AG10803 (cell line): ENCODE data around the gene CCDC12.

Source experiments
- DNase-seq: peaks from one replicate; pipeline ENCODE4 v3.0.0; 2010; ENCODE audit warnings: low read depth
- H3K4me3 ChIP-seq: 2 replicates; pipeline ENCODE4 v1.5.1; 2011; ENCODE audit warnings: mild to moderate bottlenecking, low read length, control low read depth
- TF ChIP-seq, protein P1 (sequence below): conservative IDR thresholded peaks from 2 replicates; pipeline ENCODE4 v1.5.1; 2011; ENCODE audit warnings: mild to moderate bottlenecking, low read length, control low read depth, inconsistent platforms

The CCDC12 gene

DNA sequence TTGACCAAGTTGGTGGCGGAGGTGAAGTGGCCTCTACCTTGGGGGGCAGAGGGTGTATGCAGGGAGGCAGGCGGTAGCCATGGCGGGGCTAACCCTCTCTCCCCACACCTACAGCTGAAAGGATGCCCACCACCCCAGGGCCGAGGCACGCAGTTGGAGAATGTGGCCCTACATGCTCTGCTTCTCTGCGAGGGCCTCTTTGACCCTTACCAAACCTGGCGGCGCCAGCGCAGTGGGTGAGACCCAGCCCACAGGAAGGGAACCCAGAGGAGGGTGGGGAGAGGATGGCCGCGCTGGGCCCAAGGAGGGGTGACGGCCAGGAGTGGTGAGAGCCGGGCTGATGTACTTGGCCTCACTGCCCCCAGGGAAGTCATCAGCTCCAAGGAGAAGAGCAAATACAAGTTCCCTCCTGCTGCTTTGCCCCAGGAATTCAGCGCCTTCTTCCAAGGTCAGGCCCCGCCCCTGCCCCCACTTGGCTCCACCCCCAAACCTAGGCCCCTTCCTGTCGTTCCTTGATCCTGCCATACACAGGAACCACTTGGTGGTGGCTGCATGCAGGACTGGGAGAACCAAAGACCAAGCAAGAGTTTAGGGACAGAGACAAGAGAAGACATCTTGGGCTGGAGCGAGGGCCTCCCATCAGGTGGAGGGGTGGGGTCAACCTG is 12.7 kb upstream of the CCDC12 start:
- H3K4me3 ChIP-seq = no peak overlapping the region
- no peak for DNase-seq
- TF ChIP-seq, protein P1, sequence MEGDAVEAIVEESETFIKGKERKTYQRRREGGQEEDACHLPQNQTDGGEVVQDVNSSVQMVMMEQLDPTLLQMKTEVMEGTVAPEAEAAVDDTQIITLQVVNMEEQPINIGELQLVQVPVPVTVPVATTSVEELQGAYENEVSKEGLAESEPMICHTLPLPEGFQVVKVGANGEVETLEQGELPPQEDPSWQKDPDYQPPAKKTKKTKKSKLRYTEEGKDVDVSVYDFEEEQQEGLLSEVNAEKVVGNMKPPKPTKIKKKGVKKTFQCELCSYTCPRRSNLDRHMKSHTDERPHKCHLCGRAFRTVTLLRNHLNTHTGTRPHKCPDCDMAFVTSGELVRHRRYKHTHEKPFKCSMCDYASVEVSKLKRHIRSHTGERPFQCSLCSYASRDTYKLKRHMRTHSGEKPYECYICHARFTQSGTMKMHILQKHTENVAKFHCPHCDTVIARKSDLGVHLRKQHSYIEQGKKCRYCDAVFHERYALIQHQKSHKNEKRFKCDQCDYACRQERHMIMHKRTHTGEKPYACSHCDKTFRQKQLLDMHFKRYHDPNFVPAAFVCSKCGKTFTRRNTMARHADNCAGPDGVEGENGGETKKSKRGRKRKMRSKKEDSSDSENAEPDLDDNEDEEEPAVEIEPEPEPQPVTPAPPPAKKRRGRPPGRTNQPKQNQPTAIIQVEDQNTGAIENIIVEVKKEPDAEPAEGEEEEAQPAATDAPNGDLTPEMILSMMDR = no peak

DNA sequence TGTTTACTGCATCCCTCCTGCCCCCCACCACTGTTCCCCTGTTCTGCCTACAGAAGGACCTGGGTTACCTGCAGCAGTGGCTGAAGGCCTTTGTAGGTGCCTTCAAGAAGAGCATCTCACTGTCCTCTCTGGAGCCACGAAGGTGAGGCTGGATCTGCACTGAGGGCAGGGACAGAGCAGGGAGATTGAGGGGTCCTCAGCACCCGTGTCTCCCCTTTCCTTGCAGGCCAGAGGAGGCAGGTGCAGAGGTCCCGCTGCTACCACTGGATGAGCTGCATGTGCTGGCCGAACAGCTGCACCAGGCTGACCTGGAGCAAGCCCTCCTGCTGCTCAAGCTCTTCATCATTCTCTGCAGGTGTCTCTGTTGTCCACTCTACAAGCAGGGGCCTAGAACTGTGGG is 12.1 kb upstream of the CCDC12 start:
- no peak overlapping the region for H3K4me3 ChIP-seq
- DNase-seq = no peak
- TF ChIP-seq, protein P1 = no peak

- DNase-seq = no peak
- TF ChIP-seq, protein P1 = no peak
- H3K4me3 ChIP-seq = no peak overlapping the region
These were observed 11.3 kb upstream of the CCDC12 start for GRCh38 chr3:46987743-46988401.

- TF ChIP-seq, protein P1 = no peak
- no peak overlapping the region for H3K4me3 ChIP-seq
- DNase-seq = no peak
These were observed 10.8 kb upstream of the CCDC12 start for GRCh38 chr3:46987319-46987742.

DNA sequence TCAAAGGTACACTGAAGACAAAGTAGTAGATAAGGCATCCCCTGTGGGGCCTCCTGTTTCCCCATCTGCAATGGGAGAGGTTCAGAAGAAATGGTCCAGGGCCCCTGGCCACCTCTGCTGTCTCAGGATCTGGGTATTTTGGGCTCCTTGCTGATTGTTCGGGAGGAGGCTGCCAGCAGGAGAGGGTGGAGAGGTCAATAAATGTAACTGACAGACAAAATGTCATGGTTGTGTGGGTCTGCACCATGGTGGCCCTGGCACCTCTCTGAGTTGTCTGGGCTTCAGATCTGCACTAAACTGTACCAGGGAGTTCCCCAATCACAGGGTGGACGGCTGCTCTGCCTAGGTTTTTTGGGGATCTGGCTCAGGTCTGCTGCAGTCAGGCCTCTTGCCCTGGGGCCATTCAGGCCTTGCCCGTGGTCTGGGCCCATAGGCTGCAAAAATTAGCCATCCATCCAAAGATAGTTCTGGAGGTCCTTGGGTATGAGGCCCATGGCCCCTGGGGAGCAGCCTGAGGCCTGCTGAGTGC is 10.3 kb upstream of the CCDC12 start:
- H3K4me3 ChIP-seq = no peak overlapping the region
- TF ChIP-seq, protein P1 = no peak
- DNase-seq = no peak

DNA sequence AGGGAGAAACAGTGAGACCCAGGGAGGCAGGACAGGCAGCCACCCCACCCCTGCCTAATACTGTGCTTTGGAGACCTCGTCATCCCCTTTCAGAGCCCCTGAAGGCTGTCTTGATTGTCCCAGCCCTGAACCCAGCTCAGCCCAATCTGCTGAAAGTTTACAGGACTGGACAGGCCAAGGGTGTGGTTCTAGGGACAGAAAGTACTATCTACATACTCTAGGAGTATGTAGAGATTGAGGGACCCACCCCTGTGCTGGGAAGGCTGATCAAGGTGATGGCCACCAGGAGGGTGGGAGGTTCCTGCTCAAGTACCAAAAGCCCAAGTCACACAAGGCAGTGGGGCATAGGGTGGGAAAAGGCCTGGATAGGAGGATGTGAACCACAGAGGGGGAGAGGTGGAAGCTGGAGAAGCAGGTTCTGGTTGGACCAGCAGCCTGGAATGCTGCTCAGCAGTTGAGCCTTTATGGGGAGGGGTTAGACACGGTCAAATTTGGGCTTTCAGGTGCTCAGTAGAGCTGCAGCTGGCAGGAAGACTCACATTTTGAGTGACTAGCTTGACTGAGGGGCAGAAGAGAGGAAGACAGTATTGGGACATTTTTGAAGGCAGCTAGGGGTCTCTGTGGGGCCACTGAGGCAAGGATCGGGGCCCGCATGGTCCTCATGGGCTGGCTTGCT is 9.6 kb upstream of the CCDC12 start:
- no peak overlapping the region for H3K4me3 ChIP-seq
- TF ChIP-seq, protein P1 = no peak
- DNase-seq = no peak

DNA sequence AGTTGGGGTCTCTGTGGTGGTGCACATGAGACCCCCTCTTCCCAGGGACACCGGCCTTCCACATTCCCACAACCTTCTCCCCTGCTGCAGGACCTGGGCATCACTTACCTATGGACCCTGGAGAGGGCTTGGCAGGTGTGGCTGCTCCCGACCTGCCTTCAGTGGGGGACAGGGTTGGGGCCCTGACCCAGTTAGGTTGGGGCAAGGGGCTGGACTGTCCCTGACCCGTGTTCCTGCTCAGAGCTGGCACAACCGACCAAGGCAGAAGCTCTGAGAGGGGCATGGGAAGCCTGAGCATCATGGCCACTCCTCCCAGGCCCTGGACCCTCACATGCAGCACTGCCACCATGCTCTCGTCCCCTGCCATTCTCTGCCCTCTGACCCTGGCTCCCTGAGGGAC is 9.0 kb upstream of the CCDC12 start:
- H3K4me3 ChIP-seq = no peak overlapping the region
- TF ChIP-seq, protein P1 = no peak
- no peak for DNase-seq
